GM21526 (cell line): ENCODE measurements around the gene TRPM7.
"Not testable (repeated sequence)": the region's sequence is repeated elsewhere in the genome, so short reads cannot be mapped to it uniquely, and the experiment has no call there.

ENCODE experiments used
- ATAC-seq: cut with Tn5 transposase; IDR thresholded peaks from one replicate; pipeline ENCODE4 v1.9.1; 2021; ENCODE audit warnings: moderate library complexity; ENCODE audit not compliant: unreplicated experiment, low FRiP score

Gene TRPM7

GRCh38 chr15:50573842-50574241, 112.8 kb downstream of the TRPM7 start:
- ATAC-seq, result not testable (repeated sequence)

- no peak for ATAC-seq
Measured at GRCh38 chr15:50563756-50564155, 122.8 kb downstream of the TRPM7 start.

GRCh38 chr15:50562735-50563640, 123.6 kb downstream of the TRPM7 start:
- ATAC-seq, result no peak

GRCh38 chr15:50558012-50558411, 128.6 kb downstream of the TRPM7 start:
- ATAC-seq, result no peak

- no peak for ATAC-seq
Measured at GRCh38 chr15:50556642-50557371, 129.8 kb downstream of the TRPM7 start.

GRCh38 chr15:50552238-50552637, 134.4 kb downstream of the TRPM7 start:
- no peak for ATAC-seq

- ATAC-seq, result no peak
Measured at GRCh38 chr15:50549326-50549725, 137.3 kb downstream of the TRPM7 start.

- no peak for ATAC-seq
Measured at GRCh38 chr15:50546566-50546965, 140.0 kb downstream of the TRPM7 start, which contains the start of gene USP50. Gene USP50 (minus strand): TSS chr15:50546666. CDS start chr15:50546525, 141 bp downstream.

GRCh38 chr15:50544368-50544767, 142.2 kb downstream of the TRPM7 start:
- ATAC-seq, result no peak

GRCh38 chr15:50543556-50543955, 143.0 kb downstream of the TRPM7 start:
- ATAC-seq, result no peak

- no peak for ATAC-seq
Measured at GRCh38 chr15:50542887-50543210, 143.7 kb downstream of the TRPM7 start.

GRCh38 chr15:50531766-50532165, 154.8 kb downstream of the TRPM7 start:
- no peak for ATAC-seq

GRCh38 chr15:50531163-50531562, 155.4 kb downstream of the TRPM7 start:
- ATAC-seq, result no peak

GRCh38 chr15:50523851-50524251, 162.7 kb downstream of the TRPM7 start:
- no peak for ATAC-seq

- ATAC-seq, result no peak
Measured at GRCh38 chr15:50519740-50520425, 166.7 kb downstream of the TRPM7 start.

GRCh38 chr15:50513001-50513400, 173.6 kb downstream of the TRPM7 start:
- ATAC-seq, result no peak
